Measurements from ENCODE around the gene GTF2F2. TPM values are rescaled to one million over a fixed set of nuclear protein-coding genes. Genes with fewer than 3 reads are reported as not detected.
"Not testable (repeated sequence)": the region's sequence is repeated elsewhere in the genome, so short reads cannot be mapped to it uniquely, and the experiment has no call there.

Gene GTF2F2
- total RNA-seq, 1 donor from 2014 or later: 30.0 TPM

- Mint-ChIP-seq H3K27ac (no peak overlapping the region), H3K4me3 (no peak overlapping the region), H3K27me3 (no peaks in the 10 kb centered on the region), H3K36me3 (ENCODE audit: low read depth) (peaks cover 9% of the 10 kb centered on the region), H3K4me1 (no peaks in the 10 kb centered on the region), H3K9me3 (no peaks in the 10 kb centered on the region)
- intact Hi-C loops (cut with micrococcal nuclease): no loop called here
- no peak for DNase-seq
These were observed 169.7 kb downstream of the GTF2F2 start for GRCh38 chr13:45289936-45290563.

GRCh38 chr13:45292176-45292575 lies 171.9 kb downstream of the GTF2F2 start:
- DNase-seq: no peak
- H3K9me3 Mint-ChIP-seq: no peaks in the 10 kb centered on the region
- no peaks in the 10 kb centered on the region for H3K27me3 Mint-ChIP-seq
- no peak overlapping the region for H3K4me3 Mint-ChIP-seq
- peaks cover 6% of the 10 kb centered on the region for H3K36me3 Mint-ChIP-seq (ENCODE audit: low read depth)
- H3K27ac Mint-ChIP-seq: no peak overlapping the region
- H3K4me1 Mint-ChIP-seq: peaks cover 15% of the 10 kb centered on the region
- intact Hi-C loops (cut with micrococcal nuclease): no loop called here

- Mint-ChIP-seq H3K9me3 (no peaks in the 10 kb centered on the region), H3K4me3 (no peak overlapping the region), H3K27me3 (no peaks in the 10 kb centered on the region), H3K27ac (no peak overlapping the region), H3K36me3 (ENCODE audit: low read depth) (peaks cover 8% of the 10 kb centered on the region), H3K4me1 (peaks cover 26% of the 10 kb centered on the region)
- DNase-seq: no peak
- intact Hi-C loops (cut with micrococcal nuclease): loop anchor here (5.0 kb wide), 1 partner anchor 173 kb away; the partner anchor contains the start of gene GTF2F2
These were observed 175.2 kb downstream of the GTF2F2 start for GRCh38 chr13:45295536-45295935.

GRCh38 chr13:45296259-45296658 lies 175.9 kb downstream of the GTF2F2 start:
- intact Hi-C loops (cut with micrococcal nuclease): loop anchor here (5.0 kb wide), 1 partner anchor 174 kb away; the partner anchor contains the start of gene GTF2F2
- H3K4me1 Mint-ChIP-seq: peaks cover 26% of the 10 kb centered on the region
- DNase-seq: no peak
- peaks cover under 1% of the 10 kb centered on the region for H3K27me3 Mint-ChIP-seq
- H3K36me3 Mint-ChIP-seq (ENCODE audit: low read depth): peaks cover 8% of the 10 kb centered on the region
- peak overlapping the region; percentile 67 for H3K27ac Mint-ChIP-seq
- no peak overlapping the region for H3K4me3 Mint-ChIP-seq
- no peaks in the 10 kb centered on the region for H3K9me3 Mint-ChIP-seq

- peaks cover 8% of the 10 kb centered on the region for H3K36me3 Mint-ChIP-seq (ENCODE audit: low read depth)
- DNase-seq: peak; percentile 75
- intact Hi-C loops (cut with micrococcal nuclease): loop anchor here (5.0 kb wide), 1 partner anchor 175 kb away; the partner anchor contains the start of gene GTF2F2
These were observed 177.3 kb downstream of the GTF2F2 start for GRCh38 chr13:45297456-45298205.

GRCh38 chr13:45298206-45298505 lies 177.8 kb downstream of the GTF2F2 start:
- peaks cover 8% of the 10 kb centered on the region for H3K36me3 Mint-ChIP-seq (ENCODE audit: low read depth)
- peaks cover 2% of the 10 kb centered on the region for H3K27me3 Mint-ChIP-seq
- no peak for DNase-seq
- peaks cover 26% of the 10 kb centered on the region for H3K4me1 Mint-ChIP-seq
- peak overlapping the region; percentile 37 for H3K4me3 Mint-ChIP-seq
- intact Hi-C loops (cut with micrococcal nuclease): loop anchor here (5.0 kb wide), 1 partner anchor 176 kb away; the partner anchor contains the start of gene GTF2F2
- no peaks in the 10 kb centered on the region for H3K9me3 Mint-ChIP-seq
- H3K27ac Mint-ChIP-seq: peak overlapping the region; percentile 77

More at GRCh38 chr13:45297456-45298205, 177.3 kb downstream of the GTF2F2 start:
- Mint-ChIP-seq H3K4me1 (peaks cover 26% of the 10 kb centered on the region), H3K4me3 (peak overlapping the region; percentile 37), H3K27ac (peak overlapping the region; percentile 77), H3K27me3 (peaks cover 2% of the 10 kb centered on the region), H3K9me3 (no peaks in the 10 kb centered on the region)

GRCh38 chr13:45298550-45298949 lies 178.2 kb downstream of the GTF2F2 start:
- not testable (repeated sequence) for H3K36me3 Mint-ChIP-seq (ENCODE audit: low read depth); H3K9me3 Mint-ChIP-seq; DNase-seq; H3K4me3 Mint-ChIP-seq; H3K27me3 Mint-ChIP-seq
- intact Hi-C loops (cut with micrococcal nuclease): loop anchor here (5.0 kb wide), 1 partner anchor 176 kb away; the partner anchor contains the start of gene GTF2F2
- peak overlapping the region; percentile 77 for H3K27ac Mint-ChIP-seq
- peaks cover 26% of the 10 kb centered on the region for H3K4me1 Mint-ChIP-seq

GRCh38 chr13:45299194-45299593 lies 178.9 kb downstream of the GTF2F2 start:
- peaks cover 26% of the 10 kb centered on the region for H3K4me1 Mint-ChIP-seq
- peaks cover 8% of the 10 kb centered on the region for H3K36me3 Mint-ChIP-seq (ENCODE audit: low read depth)
- H3K4me3 Mint-ChIP-seq: no peak overlapping the region
- peaks cover 2% of the 10 kb centered on the region for H3K27me3 Mint-ChIP-seq
- no peak overlapping the region for H3K27ac Mint-ChIP-seq
- intact Hi-C loops (cut with micrococcal nuclease): loop anchor here (5.0 kb wide), 1 partner anchor 177 kb away; the partner anchor contains the start of gene GTF2F2
- no peak for DNase-seq
- no peaks in the 10 kb centered on the region for H3K9me3 Mint-ChIP-seq

- H3K4me3 Mint-ChIP-seq: no peak overlapping the region
- peaks cover 2% of the 10 kb centered on the region for H3K27me3 Mint-ChIP-seq
- peaks cover 26% of the 10 kb centered on the region for H3K4me1 Mint-ChIP-seq
- H3K27ac Mint-ChIP-seq: no peak overlapping the region
- intact Hi-C loops (cut with micrococcal nuclease): no loop called here
- H3K36me3 Mint-ChIP-seq (ENCODE audit: low read depth): peaks cover 8% of the 10 kb centered on the region
- H3K9me3 Mint-ChIP-seq: no peaks in the 10 kb centered on the region
- DNase-seq: no peak
These were observed 180.1 kb downstream of the GTF2F2 start for GRCh38 chr13:45300190-45300985.

GRCh38 chr13:45301263-45301662 lies 181.0 kb downstream of the GTF2F2 start:
- H3K9me3 Mint-ChIP-seq: no peaks in the 10 kb centered on the region
- peaks cover 8% of the 10 kb centered on the region for H3K36me3 Mint-ChIP-seq (ENCODE audit: low read depth)
- H3K4me1 Mint-ChIP-seq: peaks cover 19% of the 10 kb centered on the region
- DNase-seq: no peak
- H3K27ac Mint-ChIP-seq: peak overlapping the region; percentile 16
- H3K27me3 Mint-ChIP-seq: peaks cover 2% of the 10 kb centered on the region
- intact Hi-C loops (cut with micrococcal nuclease): no loop called here
- H3K4me3 Mint-ChIP-seq: no peak overlapping the region

GRCh38 chr13:45302507-45302906 lies 182.2 kb downstream of the GTF2F2 start:
- intact Hi-C loops (cut with micrococcal nuclease): no loop called here
- DNase-seq: no peak
- Mint-ChIP-seq H3K4me1 (peaks cover 10% of the 10 kb centered on the region), H3K27me3 (peaks cover 6% of the 10 kb centered on the region), H3K4me3 (no peak overlapping the region), H3K9me3 (no peaks in the 10 kb centered on the region), H3K36me3 (ENCODE audit: low read depth) (peaks cover 3% of the 10 kb centered on the region), H3K27ac (no peak overlapping the region)

GRCh38 chr13:45303026-45303425 lies 182.7 kb downstream of the GTF2F2 start:
- Mint-ChIP-seq H3K9me3 (no peaks in the 10 kb centered on the region), H3K27ac (no peak overlapping the region), H3K4me3 (no peak overlapping the region), H3K4me1 (peaks cover 5% of the 10 kb centered on the region), H3K36me3 (ENCODE audit: low read depth) (no peaks in the 10 kb centered on the region), H3K27me3 (peaks cover 7% of the 10 kb centered on the region)
- no peak for DNase-seq
- intact Hi-C loops (cut with micrococcal nuclease): no loop called here

GRCh38 chr13:45303866-45304265 lies 183.6 kb downstream of the GTF2F2 start:
- H3K27ac Mint-ChIP-seq: no peak overlapping the region
- DNase-seq: no peak
- no peaks in the 10 kb centered on the region for H3K9me3 Mint-ChIP-seq
- no peaks in the 10 kb centered on the region for H3K4me1 Mint-ChIP-seq
- peaks cover 9% of the 10 kb centered on the region for H3K27me3 Mint-ChIP-seq
- intact Hi-C loops (cut with micrococcal nuclease): no loop called here
- no peaks in the 10 kb centered on the region for H3K36me3 Mint-ChIP-seq (ENCODE audit: low read depth)
- H3K4me3 Mint-ChIP-seq: no peak overlapping the region

GRCh38 chr13:45305079-45305478 lies 184.8 kb downstream of the GTF2F2 start:
- no peaks in the 10 kb centered on the region for H3K9me3 Mint-ChIP-seq
- H3K4me1 Mint-ChIP-seq: peaks cover 4% of the 10 kb centered on the region
- H3K27ac Mint-ChIP-seq: no peak overlapping the region
- no peak for DNase-seq
- H3K36me3 Mint-ChIP-seq (ENCODE audit: low read depth): no peaks in the 10 kb centered on the region
- peaks cover 11% of the 10 kb centered on the region for H3K27me3 Mint-ChIP-seq
- H3K4me3 Mint-ChIP-seq: no peak overlapping the region
- intact Hi-C loops (cut with micrococcal nuclease): no loop called here

Measured in activated CD4-positive, alpha-beta T cell treated with anti-CD3 and anti-CD28 coated beads, Interleukin-2, amount 10 ng/mL, durations not matched to agents 24 days and 14 days (primary cell).